Panc1 (cell line): ENCODE measurements around the gene ADISSP.

Source experiments
- SIN3A ChIP-seq: IDR thresholded peaks from 2 replicates; pipeline ENCODE4 v1.6.1; 2012; ENCODE audit warnings: low read depth, mild to moderate bottlenecking, low read length, moderate library complexity, borderline replicate concordance; ENCODE audit not compliant: insufficient read depth
- TCF7L2 ChIP-seq: IDR thresholded peaks from 2 replicates; pipeline ENCODE4 v1.6.1; 2011; ENCODE audit warnings: mild to moderate bottlenecking, low read depth, low read length, inconsistent platforms
- TF ChIP-seq, protein P1 (sequence below): fragments of 450-650 bp; IDR thresholded peaks from 2 replicates; pipeline ENCODE4 v1.5.1; 2017; ENCODE audit warnings: mild to moderate bottlenecking

DNA sequence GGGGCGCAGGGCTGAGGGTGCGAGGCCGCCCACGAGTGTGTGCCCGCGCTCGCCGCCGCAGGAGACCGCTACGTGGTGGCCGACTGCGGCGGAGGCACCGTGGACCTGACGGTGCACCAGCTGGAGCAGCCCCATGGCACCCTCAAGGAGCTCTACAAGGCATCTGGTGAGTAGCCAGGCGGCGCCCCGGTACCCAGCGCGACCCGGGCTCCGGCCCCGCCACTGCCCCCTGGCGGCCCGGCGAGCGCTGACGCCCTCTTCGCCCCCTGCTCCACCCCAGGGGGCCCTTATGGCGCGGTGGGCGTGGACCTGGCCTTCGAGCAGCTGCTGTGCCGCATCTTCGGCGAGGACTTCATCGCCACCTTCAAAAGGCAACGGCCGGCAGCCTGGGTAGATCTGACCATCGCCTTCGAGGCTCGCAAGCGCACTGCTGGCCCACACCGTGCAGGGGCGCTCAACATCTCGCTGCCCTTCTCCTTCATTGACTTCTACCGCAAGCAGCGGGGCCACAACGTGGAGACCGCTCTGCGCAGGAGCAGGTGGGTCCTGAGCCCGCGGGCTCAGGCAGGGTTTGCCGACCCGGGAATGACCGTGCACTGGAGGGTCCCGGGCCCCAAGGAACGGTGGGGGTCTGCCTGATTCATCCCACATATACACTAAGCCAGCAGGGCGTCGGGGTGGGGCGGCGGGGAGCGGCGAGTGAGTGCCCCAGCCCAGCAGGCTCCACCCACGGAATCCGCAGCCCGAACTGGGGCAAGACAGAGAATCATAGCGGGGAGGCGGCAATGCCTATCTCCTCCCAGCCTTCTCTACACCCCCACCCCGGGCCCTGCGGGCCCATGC is 17.6 kb downstream of the ADISSP start:
- TF ChIP-seq, protein P1, sequence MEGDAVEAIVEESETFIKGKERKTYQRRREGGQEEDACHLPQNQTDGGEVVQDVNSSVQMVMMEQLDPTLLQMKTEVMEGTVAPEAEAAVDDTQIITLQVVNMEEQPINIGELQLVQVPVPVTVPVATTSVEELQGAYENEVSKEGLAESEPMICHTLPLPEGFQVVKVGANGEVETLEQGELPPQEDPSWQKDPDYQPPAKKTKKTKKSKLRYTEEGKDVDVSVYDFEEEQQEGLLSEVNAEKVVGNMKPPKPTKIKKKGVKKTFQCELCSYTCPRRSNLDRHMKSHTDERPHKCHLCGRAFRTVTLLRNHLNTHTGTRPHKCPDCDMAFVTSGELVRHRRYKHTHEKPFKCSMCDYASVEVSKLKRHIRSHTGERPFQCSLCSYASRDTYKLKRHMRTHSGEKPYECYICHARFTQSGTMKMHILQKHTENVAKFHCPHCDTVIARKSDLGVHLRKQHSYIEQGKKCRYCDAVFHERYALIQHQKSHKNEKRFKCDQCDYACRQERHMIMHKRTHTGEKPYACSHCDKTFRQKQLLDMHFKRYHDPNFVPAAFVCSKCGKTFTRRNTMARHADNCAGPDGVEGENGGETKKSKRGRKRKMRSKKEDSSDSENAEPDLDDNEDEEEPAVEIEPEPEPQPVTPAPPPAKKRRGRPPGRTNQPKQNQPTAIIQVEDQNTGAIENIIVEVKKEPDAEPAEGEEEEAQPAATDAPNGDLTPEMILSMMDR: peak; percentile 98
- TF ChIP-seq TCF7L2 (no peak), SIN3A (no peak)
